ENCODE measurements around the gene TRIM33.

DNA sequence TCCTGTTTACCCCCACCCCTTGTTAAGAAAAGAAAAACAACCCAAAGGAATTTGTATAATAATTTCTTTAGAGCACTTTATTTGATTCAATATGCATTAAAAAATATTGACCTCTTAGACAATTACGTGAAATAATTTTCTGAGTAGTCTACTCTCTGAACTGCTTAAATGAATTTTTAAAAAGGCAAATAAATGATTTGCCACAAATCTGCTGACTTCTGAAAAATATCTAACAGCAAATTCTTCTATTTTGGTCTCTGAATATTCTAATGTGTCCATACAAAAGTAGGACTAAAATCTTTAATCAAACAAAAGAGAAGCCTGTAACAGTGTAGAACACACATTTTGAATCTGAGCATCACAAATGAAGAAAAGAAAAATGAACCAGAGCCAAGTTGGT is 115.1 kb downstream of the TRIM33 start:
- TF ChIP-seq, protein P1, sequence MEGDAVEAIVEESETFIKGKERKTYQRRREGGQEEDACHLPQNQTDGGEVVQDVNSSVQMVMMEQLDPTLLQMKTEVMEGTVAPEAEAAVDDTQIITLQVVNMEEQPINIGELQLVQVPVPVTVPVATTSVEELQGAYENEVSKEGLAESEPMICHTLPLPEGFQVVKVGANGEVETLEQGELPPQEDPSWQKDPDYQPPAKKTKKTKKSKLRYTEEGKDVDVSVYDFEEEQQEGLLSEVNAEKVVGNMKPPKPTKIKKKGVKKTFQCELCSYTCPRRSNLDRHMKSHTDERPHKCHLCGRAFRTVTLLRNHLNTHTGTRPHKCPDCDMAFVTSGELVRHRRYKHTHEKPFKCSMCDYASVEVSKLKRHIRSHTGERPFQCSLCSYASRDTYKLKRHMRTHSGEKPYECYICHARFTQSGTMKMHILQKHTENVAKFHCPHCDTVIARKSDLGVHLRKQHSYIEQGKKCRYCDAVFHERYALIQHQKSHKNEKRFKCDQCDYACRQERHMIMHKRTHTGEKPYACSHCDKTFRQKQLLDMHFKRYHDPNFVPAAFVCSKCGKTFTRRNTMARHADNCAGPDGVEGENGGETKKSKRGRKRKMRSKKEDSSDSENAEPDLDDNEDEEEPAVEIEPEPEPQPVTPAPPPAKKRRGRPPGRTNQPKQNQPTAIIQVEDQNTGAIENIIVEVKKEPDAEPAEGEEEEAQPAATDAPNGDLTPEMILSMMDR (IDR thresholded peaks at IDR 0.05; ENCODE audit: insufficient read depth, low read depth, low read length): no peak
- TF ChIP-seq EZH2 (IDR thresholded peaks at IDR 0.05; ENCODE audit: insufficient read depth, low read length): no peak
